ENCODE measurements around the gene EFCAB3.
"Not testable (repeated sequence)": the region's sequence is repeated elsewhere in the genome, so short reads cannot be mapped to it uniquely, and the experiment has no call there.

- not testable (repeated sequence) for TF ChIP-seq CTCF (IDR thresholded peaks at IDR 0.05); EP300 (IDR thresholded peaks at IDR 0.05); CHD2 (IDR thresholded peaks at IDR 0.05; ENCODE audit: low read length, partially characterized antibody); REST (IDR thresholded peaks at IDR 0.05); ELK1 (IDR thresholded peaks at IDR 0.05; ENCODE audit: low read depth, low read length)
These were observed 78.1 kb downstream of the EFCAB3 start for GRCh38 chr17:62458483-62458882.

Data from A549 (cell line).